ENCODE measurements around the gene OR10C1. TPM values are rescaled to one million over a fixed set of nuclear protein-coding genes. Genes with fewer than 3 reads are reported as not detected.

Gene OR10C1
- total RNA-seq, 2 donors from 2014 or later: not detected

GRCh38 chr6:29483735-29484134, 44.6 kb downstream of the OR10C1 start:
- Histone ChIP-seq H3K36me3 (no peaks in the 10 kb centered on the region), H3K4me1 (ENCODE audit: control insufficient read depth in 1 of 2, low read depth in 2 of 2) (no peaks in the 10 kb centered on the region), H3K4me3 (no peak overlapping the region), H3K27ac (no peak overlapping the region), H3K27me3 (replicated peaks; ENCODE audit: insufficient read depth) (no peaks in the 10 kb centered on the region), H3K9me3 (no peaks in the 10 kb centered on the region)
- no peak for DNase-seq (ENCODE audit: low spot score)
- TF ChIP-seq, protein P1, sequence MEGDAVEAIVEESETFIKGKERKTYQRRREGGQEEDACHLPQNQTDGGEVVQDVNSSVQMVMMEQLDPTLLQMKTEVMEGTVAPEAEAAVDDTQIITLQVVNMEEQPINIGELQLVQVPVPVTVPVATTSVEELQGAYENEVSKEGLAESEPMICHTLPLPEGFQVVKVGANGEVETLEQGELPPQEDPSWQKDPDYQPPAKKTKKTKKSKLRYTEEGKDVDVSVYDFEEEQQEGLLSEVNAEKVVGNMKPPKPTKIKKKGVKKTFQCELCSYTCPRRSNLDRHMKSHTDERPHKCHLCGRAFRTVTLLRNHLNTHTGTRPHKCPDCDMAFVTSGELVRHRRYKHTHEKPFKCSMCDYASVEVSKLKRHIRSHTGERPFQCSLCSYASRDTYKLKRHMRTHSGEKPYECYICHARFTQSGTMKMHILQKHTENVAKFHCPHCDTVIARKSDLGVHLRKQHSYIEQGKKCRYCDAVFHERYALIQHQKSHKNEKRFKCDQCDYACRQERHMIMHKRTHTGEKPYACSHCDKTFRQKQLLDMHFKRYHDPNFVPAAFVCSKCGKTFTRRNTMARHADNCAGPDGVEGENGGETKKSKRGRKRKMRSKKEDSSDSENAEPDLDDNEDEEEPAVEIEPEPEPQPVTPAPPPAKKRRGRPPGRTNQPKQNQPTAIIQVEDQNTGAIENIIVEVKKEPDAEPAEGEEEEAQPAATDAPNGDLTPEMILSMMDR (IDR thresholded peaks at IDR 0.05): no peak
- no peak for ATAC-seq (ENCODE audit: insufficient number of reproducible peaks, low FRiP score, low read depth)

GRCh38 chr6:29486577-29486976, 47.5 kb downstream of the OR10C1 start:
- TF ChIP-seq, protein P1 (IDR thresholded peaks at IDR 0.05): no peak
- H3K36me3 ChIP-seq: no peaks in the 10 kb centered on the region
- no peak overlapping the region for H3K4me3 ChIP-seq
- no peak for ATAC-seq (ENCODE audit: insufficient number of reproducible peaks, low FRiP score, low read depth)
- no peaks in the 10 kb centered on the region for H3K27me3 ChIP-seq (replicated peaks; ENCODE audit: insufficient read depth)
- no peaks in the 10 kb centered on the region for H3K9me3 ChIP-seq
- no peak for DNase-seq (ENCODE audit: low spot score)
- H3K4me1 ChIP-seq (ENCODE audit: control insufficient read depth in 1 of 2, low read depth in 2 of 2): no peaks in the 10 kb centered on the region
- H3K27ac ChIP-seq: no peak overlapping the region

- TF ChIP-seq, protein P1 (IDR thresholded peaks at IDR 0.05): no peak
- H3K4me3 ChIP-seq: no peak overlapping the region
- H3K27ac ChIP-seq: no peak overlapping the region
- H3K9me3 ChIP-seq: no peaks in the 10 kb centered on the region
- H3K36me3 ChIP-seq: no peaks in the 10 kb centered on the region
- DNase-seq (ENCODE audit: low spot score) (no peak), ATAC-seq (ENCODE audit: insufficient number of reproducible peaks, low FRiP score, low read depth) (no peak)
- no peaks in the 10 kb centered on the region for H3K27me3 ChIP-seq (replicated peaks; ENCODE audit: insufficient read depth)
- H3K4me1 ChIP-seq (ENCODE audit: control insufficient read depth in 1 of 2, low read depth in 2 of 2): no peaks in the 10 kb centered on the region
Measured at GRCh38 chr6:29487131-29487530, 48.0 kb downstream of the OR10C1 start.

DNA sequence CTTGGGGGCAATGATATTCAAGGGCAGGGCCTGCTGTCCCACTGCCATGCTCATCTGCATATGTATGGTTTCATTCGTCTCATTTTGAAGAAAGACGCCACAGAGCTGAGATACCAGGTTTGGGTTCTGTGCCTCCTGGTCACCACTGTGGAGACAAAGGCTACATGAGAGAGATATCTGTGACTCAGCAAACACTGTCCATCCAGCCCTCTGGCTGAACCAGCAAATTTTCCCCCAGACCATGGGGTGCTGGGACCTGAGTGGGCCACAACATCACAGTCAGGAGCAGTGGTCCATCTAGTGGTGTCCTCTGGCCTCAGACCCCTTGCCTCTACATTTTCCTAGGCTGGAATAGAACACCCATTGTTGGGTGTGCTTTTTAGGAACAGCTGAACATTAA, 48.6 kb downstream of the OR10C1 start, which contains the start of gene MAS1L:
MAS1L (minus strand) TSS at position 297 of the 400 bp plus-strand sequence; CDS start at position 243, 54 bp downstream.
- Histone ChIP-seq H3K9me3 (no peaks in the 10 kb centered on the region), H3K4me1 (ENCODE audit: control insufficient read depth in 1 of 2, low read depth in 2 of 2) (no peaks in the 10 kb centered on the region), H3K27me3 (replicated peaks; ENCODE audit: insufficient read depth) (no peaks in the 10 kb centered on the region), H3K4me3 (no peak within 1 kb of the TSS), H3K36me3 (no peaks in the 10 kb centered on the region), H3K27ac (no peak within 1 kb of the TSS)
- no peak for ATAC-seq (ENCODE audit: insufficient number of reproducible peaks, low FRiP score, low read depth)
- DNase-seq (ENCODE audit: low spot score): no peak
- TF ChIP-seq, protein P1 (IDR thresholded peaks at IDR 0.05): no peak

DNA sequence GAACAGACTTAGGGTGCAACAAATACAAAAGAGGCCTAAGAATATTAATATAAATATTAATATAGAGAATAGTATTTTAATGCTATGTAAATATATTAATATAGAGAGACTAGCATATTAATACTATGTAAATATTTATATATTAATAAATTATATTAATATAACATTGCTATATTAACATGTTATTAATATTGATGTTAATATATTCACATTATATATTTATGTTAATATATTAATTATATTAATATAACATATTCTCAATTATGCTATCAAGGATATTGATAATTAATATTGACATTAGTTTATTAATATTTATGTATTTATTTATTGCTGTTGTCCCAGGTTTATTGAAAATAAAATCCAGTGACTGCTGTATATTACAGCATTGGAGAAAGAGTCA, 49.8 kb downstream of the OR10C1 start:
- DNase-seq (ENCODE audit: low spot score) (no peak), ATAC-seq (ENCODE audit: insufficient number of reproducible peaks, low FRiP score, low read depth) (no peak)
- H3K9me3 ChIP-seq: no peaks in the 10 kb centered on the region
- H3K27me3 ChIP-seq (replicated peaks; ENCODE audit: insufficient read depth): no peaks in the 10 kb centered on the region
- no peak overlapping the region for H3K4me3 ChIP-seq
- H3K27ac ChIP-seq: no peak overlapping the region
- TF ChIP-seq, protein P1 (IDR thresholded peaks at IDR 0.05): no peak
- no peaks in the 10 kb centered on the region for H3K4me1 ChIP-seq (ENCODE audit: control insufficient read depth in 1 of 2, low read depth in 2 of 2)
- H3K36me3 ChIP-seq: no peaks in the 10 kb centered on the region

Measured in thoracic aorta (tissue), 2 donors.